ENCODE measurements around the gene ISLR2. TPM values are rescaled to one million over a fixed set of nuclear protein-coding genes. Genes with fewer than 3 reads are reported as not detected.

Gene ISLR2
- total RNA-seq, 2 donors from 2014 or later = not detected

DNA sequence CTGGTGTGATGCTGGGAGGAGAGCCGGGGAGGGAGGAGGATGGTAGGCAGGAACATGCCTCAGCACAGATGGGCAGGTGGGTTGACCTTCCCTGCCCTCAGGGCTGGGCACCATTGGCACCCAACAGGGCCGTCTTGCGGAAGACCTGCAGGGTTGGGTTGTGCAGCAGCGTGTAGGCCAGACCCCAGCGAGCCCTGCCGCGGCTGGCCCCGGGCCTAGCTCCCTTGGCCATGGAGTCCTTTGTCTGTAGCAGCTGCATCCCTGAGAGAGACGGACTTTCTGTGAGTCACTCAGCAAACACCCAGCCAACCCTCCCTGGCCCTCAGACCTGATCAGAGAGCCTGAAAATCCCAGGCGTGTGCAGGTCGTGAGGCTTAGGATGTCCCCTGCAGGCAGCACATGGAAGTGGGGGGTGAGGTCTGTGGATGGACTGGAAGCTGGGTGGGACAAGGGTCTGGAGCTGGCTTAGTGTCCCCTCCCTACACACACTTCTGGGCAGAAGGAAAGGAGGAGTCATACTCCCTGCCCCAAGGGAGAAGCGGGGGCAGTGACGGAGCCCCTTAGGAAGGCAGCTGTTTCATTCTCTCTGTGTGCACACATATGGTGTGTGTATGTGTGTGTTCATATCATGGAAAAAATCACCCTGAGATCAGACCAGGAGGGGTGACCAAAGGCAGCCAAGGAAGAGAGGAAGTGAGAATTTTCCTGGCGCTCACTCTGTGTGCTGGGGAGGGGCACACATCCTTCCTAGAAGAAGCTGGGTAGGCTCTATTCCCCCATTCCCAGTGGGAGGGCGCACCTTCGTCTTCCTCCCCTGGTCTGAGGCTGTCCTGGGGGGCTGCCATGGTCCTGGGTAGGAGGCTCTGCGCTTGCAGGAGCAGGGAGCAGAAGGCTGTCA lies 49.8 kb downstream of the ISLR2 start:
- no peaks in the 10 kb centered on the region for H3K36me3 Mint-ChIP-seq (ENCODE audit: low read depth)
- H3K9me3 ChIP-seq (ENCODE audit: control insufficient read depth, low read length, poor library complexity, severe bottlenecking) = no peaks in the 10 kb centered on the region
- DNase-seq (no peak), ATAC-seq (no peak)
- H3K4me3 Mint-ChIP-seq = no peak overlapping the region
- peaks cover 6% of the 10 kb centered on the region for H3K4me1 Mint-ChIP-seq
- H3K27me3 Mint-ChIP-seq = peaks cover 59% of the 10 kb centered on the region
- no peak overlapping the region for H3K27ac Mint-ChIP-seq

GRCh38 chr15:74180881-74181602 lies 50.7 kb downstream of the ISLR2 start:
- ATAC-seq (no peak), DNase-seq (no peak)
- Mint-ChIP-seq H3K4me3 (no peak overlapping the region), H3K27me3 (peaks cover 58% of the 10 kb centered on the region), H3K27ac (no peak overlapping the region), H3K36me3 (ENCODE audit: low read depth) (no peaks in the 10 kb centered on the region), H3K4me1 (peaks cover 6% of the 10 kb centered on the region)
- H3K9me3 ChIP-seq (ENCODE audit: control insufficient read depth, low read length, poor library complexity, severe bottlenecking) = no peaks in the 10 kb centered on the region

DNA sequence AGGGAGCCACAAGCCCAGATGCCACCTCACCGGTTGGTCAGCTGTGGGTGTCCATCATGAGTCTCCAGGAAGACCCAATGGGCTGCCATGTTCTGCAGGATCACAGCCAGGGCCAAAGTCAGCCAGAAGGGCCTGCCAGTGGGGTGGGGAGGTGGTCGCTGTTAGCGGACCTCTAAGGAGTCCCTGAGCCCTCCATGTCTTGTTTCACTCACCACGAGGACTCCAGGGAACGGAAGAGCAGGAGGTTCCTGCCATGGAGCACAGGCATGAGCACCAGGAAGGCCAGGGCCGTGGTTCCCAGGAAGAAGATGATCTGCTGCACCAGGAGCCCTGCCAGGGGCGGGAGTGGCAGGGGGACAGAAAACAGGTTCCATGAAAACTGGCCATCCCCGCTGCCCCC lies 51.7 kb downstream of the ISLR2 start:
- DNase-seq (no peak), ATAC-seq (no peak)
- H3K27me3 Mint-ChIP-seq = peaks cover 48% of the 10 kb centered on the region
- H3K9me3 ChIP-seq (ENCODE audit: control insufficient read depth, low read length, poor library complexity, severe bottlenecking) = no peaks in the 10 kb centered on the region
- no peaks in the 10 kb centered on the region for H3K36me3 Mint-ChIP-seq (ENCODE audit: low read depth)
- peaks cover 4% of the 10 kb centered on the region for H3K4me1 Mint-ChIP-seq
- H3K4me3 Mint-ChIP-seq = no peak overlapping the region
- H3K27ac Mint-ChIP-seq = no peak overlapping the region

DNA sequence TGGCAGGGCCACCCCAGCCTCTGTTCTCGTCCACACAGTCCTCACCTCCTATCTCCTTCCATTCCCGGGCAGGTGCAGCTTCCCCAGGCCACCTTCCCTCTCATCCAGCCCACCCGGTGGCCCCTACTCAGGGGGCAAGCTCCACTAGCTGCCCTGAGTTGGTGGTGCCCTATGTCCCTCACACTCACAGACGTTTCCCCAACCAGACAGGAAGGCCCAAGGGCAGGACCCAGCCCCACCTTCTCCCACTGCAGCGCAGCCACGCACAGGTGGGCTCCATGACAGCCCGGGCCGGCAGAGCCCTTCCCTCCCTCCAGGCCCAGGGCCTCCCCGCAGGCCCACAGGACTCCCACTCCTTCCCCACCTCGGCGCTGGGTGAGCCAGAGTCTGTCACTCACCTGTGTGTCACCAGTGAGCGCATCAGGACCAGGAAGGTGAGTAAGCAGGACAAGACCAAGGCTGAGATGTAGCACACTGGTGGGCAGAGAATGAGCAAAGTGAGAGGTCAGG lies 54.3 kb downstream of the ISLR2 start:
- no peaks in the 10 kb centered on the region for H3K4me1 Mint-ChIP-seq
- DNase-seq (no peak), ATAC-seq (no peak)
- H3K9me3 ChIP-seq (ENCODE audit: control insufficient read depth, low read length, poor library complexity, severe bottlenecking) = no peaks in the 10 kb centered on the region
- no peak overlapping the region for H3K27ac Mint-ChIP-seq
- no peak overlapping the region for H3K4me3 Mint-ChIP-seq
- H3K36me3 Mint-ChIP-seq (ENCODE audit: low read depth) = no peaks in the 10 kb centered on the region
- peaks cover 28% of the 10 kb centered on the region for H3K27me3 Mint-ChIP-seq

GRCh38 chr15:74185710-74186348 lies 55.4 kb downstream of the ISLR2 start:
- ATAC-seq (no peak), DNase-seq (no peak)
- no peaks in the 10 kb centered on the region for H3K36me3 Mint-ChIP-seq (ENCODE audit: low read depth)
- no peak overlapping the region for H3K27ac Mint-ChIP-seq
- H3K4me1 Mint-ChIP-seq = no peaks in the 10 kb centered on the region
- H3K4me3 Mint-ChIP-seq = no peak overlapping the region
- H3K27me3 Mint-ChIP-seq = peaks cover 16% of the 10 kb centered on the region
- H3K9me3 ChIP-seq (ENCODE audit: control insufficient read depth, low read length, poor library complexity, severe bottlenecking) = no peaks in the 10 kb centered on the region

Other genes with a start within 250 kb of the ISLR2 start
- 1 to 10 TPM; 2.9 to 8.4 TPM for gene LOXL1, start 204.1 kb upstream of the ISLR2 start, total RNA-seq
- 1 to 10 TPM; 3.7 to 5.6 TPM for gene STOML1, start 138.3 kb upstream of the ISLR2 start, total RNA-seq
- gene PML, start 135.9 kb upstream of the ISLR2 start, total RNA-seq = 10 to 100 TPM; 47.6 to 52.6 TPM
- 1 to 10 TPM in 1 of 2 donors, not detected in 1; 1.0 TPM for gene GOLGA6A, start 48.0 kb upstream of the ISLR2 start, total RNA-seq
- not detected for gene ISLR, start 43.1 kb downstream of the ISLR2 start, total RNA-seq
- not detected for gene STRA6, start 72.2 kb downstream of the ISLR2 start, total RNA-seq
- not detected for gene CCDC33, start 105.7 kb downstream of the ISLR2 start, total RNA-seq
- not detected for gene CYP11A1, start 237.1 kb downstream of the ISLR2 start, total RNA-seq

Measured in T-helper 17 cell (primary cell).